Endothelial cell of umbilical vein (primary cell): ENCODE measurements around the gene C1RL. TPM values are rescaled to one million over a fixed set of nuclear protein-coding genes. Genes with fewer than 3 reads are reported as not detected.
A peak's percentile ranks its signal among the peaks of the same experiment; 100 is the strongest.

Source experiments
- BruUV-seq: library from RNA; stranded (reverse); fragments of 400-500 nt; replicated peaks from 2 replicates; lab custom pipeline; 2021; lab: Mats Ljungman, UMichigan
- CTCF ChIA-PET: fragments of 300-600, 350-600 bp; sonication (Branson Sonifier 250); formaldehyde crosslinking; loops from one replicate; lab custom pipeline; 2021; ENCODE audit warnings: antibody characterized with exemption, inconsistent platforms; lab: Charles Lee
- POLR2A ChIA-PET: fragments of 300-600, 350-600 bp; sonication (Branson Sonifier 250); formaldehyde crosslinking; loops from one replicate; lab custom pipeline; 2021; ENCODE audit warnings: antibody characterized with exemption, inconsistent platforms; lab: Charles Lee
- DNase-seq: peaks from one replicate; pipeline ENCODE4 v3.0.0-alpha.2; 2011; ENCODE audit warnings: low read depth, low spot score
- FAIRE-seq: peaks from 2 replicates; lab custom pipeline; 2011; peaks lifted over from hg19 to GRCh38; lab: Jason Lieb, UNC
- H2AFZ ChIP-seq: 2 replicates; pipeline ENCODE4 v1.6.0; 2012; ENCODE audit warnings: low read depth, low read length, control low read depth, inconsistent platforms
- H3K27ac ChIP-seq: 2 replicates; pipeline ENCODE4 v1.5.1; 2011; ENCODE audit warnings: low read depth, mild to moderate bottlenecking, control low read depth, low read length, moderate library complexity; ENCODE audit not compliant: insufficient read depth
- H3K27me3 ChIP-seq, 2 experiments: 2 replicates each; pipeline versions ENCODE4 v1.6.0 to v1.6.1; 2011; ENCODE audit warnings: low read length in 2 of 2, mixed read lengths in 1 of 2; ENCODE audit not compliant: control insufficient read depth in 2 of 2, insufficient read depth in 2 of 2
- H3K36me3 ChIP-seq, 2 experiments: 2 replicates in 1 of 2; 3 replicates in 1 of 2; pipeline ENCODE4 v1.5.1; 2011; ENCODE audit warnings: low read length in 2 of 2, mild to moderate bottlenecking in 1 of 2, moderate library complexity in 1 of 2; ENCODE audit not compliant: control insufficient read depth in 2 of 2, insufficient read depth in 2 of 2; ENCODE audit errors: extremely low read depth in 1 of 2
- H3K4me1 ChIP-seq: 3 replicates; pipeline ENCODE4 v1.5.1; 2011; ENCODE audit warnings: mild to moderate bottlenecking, low read length; ENCODE audit not compliant: control insufficient read depth, insufficient read depth; ENCODE audit errors: extremely low read depth
- H3K4me2 ChIP-seq: 2 replicates; pipeline ENCODE4 v1.6.1; 2011; ENCODE audit warnings: low read length, control low read depth, mixed read lengths; ENCODE audit not compliant: insufficient read depth
- H3K4me3 ChIP-seq, 3 experiments: fragments of 200-600 bp in 1 of 3; sonication (generic), shearing (Covaris generic) in 1 of 3; replicated peaks in 1 of 3; 2 replicates each; pipeline ENCODE4 v1.5.1; 2011 to 2016; ENCODE audit warnings: control low read depth in 3 of 3, low read length in 3 of 3, mild to moderate bottlenecking in 2 of 3, inconsistent platforms in 1 of 3, low read depth in 1 of 3, moderate library complexity in 1 of 3; ENCODE audit not compliant: insufficient read depth in 1 of 3
- H3K79me2 ChIP-seq: 2 replicates; pipeline ENCODE4 v1.6.0; 2012; ENCODE audit warnings: low read length, inconsistent platforms; ENCODE audit not compliant: control insufficient read depth, insufficient read depth
- H3K9ac ChIP-seq: replicated peaks from 2 replicates; pipeline ENCODE3; 2011; ENCODE audit warnings: low read length, control low read depth; ENCODE audit not compliant: insufficient read depth; ENCODE audit errors: extremely low read depth
- H3K9me1 ChIP-seq: replicated peaks from 3 replicates; pipeline ENCODE4 v1.6.0; 2011; ENCODE audit warnings: mild to moderate bottlenecking, low read length; ENCODE audit not compliant: control insufficient read depth, insufficient read depth; ENCODE audit errors: extremely low read depth
- H3K9me3 ChIP-seq: replicated peaks from 2 replicates; pipeline ENCODE4 v1.5.1; 2012; ENCODE audit warnings: low read length, inconsistent platforms; ENCODE audit not compliant: control insufficient read depth, insufficient read depth
- H4K20me1 ChIP-seq: replicated peaks from 2 replicates; pipeline ENCODE3; 2011; ENCODE audit warnings: mild to moderate bottlenecking, low read length; ENCODE audit not compliant: control insufficient read depth, insufficient read depth; ENCODE audit errors: extremely low read depth
- EZH2 ChIP-seq: IDR thresholded peaks from 2 replicates; pipeline ENCODE4 v1.6.1; 2012; ENCODE audit warnings: borderline replicate concordance, low read depth, mild to moderate bottlenecking, moderate library complexity, low read length, inconsistent platforms; ENCODE audit not compliant: severe bottlenecking
- FOS ChIP-seq: IDR thresholded peaks from 2 replicates; pipeline ENCODE4 v1.6.1; 2011; ENCODE audit warnings: mild to moderate bottlenecking, low read length, moderate library complexity, borderline replicate concordance; ENCODE audit not compliant: insufficient read depth
- GATA2 ChIP-seq: IDR thresholded peaks from 2 replicates; pipeline ENCODE4 v1.7.0; 2011; ENCODE audit warnings: low read depth, mild to moderate bottlenecking, moderate library complexity, mixed read lengths, low read length; ENCODE audit not compliant: insufficient read length, insufficient read depth
- JUN ChIP-seq: IDR thresholded peaks from 2 replicates; pipeline ENCODE4 v1.6.1; 2011; ENCODE audit warnings: borderline replicate concordance, low read depth; ENCODE audit not compliant: insufficient read length, insufficient read depth
- MYC ChIP-seq: IDR thresholded peaks from one replicate; pipeline ENCODE4 v1.6.1; 2011; ENCODE audit warnings: mild to moderate bottlenecking, low read depth, low read length
- POLR2A ChIP-seq: IDR thresholded peaks from 2 replicates; pipeline ENCODE4 v1.6.1; 2012; ENCODE audit warnings: low read depth, mild to moderate bottlenecking, control low read depth, low read length
- POLR2AphosphoS5 ChIP-seq: IDR thresholded peaks from 2 replicates; pipeline ENCODE4 v1.6.1; 2012; ENCODE audit warnings: low read depth, mild to moderate bottlenecking, control low read depth, low read length, moderate library complexity; ENCODE audit not compliant: insufficient read depth
- dilution Hi-C: fragments of 300-500 bp; cut with MboI; formaldehyde crosslinking; loops from one replicate; pipeline ENCODE4 v1.15.0; 2019; ENCODE audit warnings: low sequenced_read_pairs; ENCODE audit not compliant: extremely low pct_ligation_motif_present
- intact Hi-C: fragments of 100-400 bp; cut with micrococcal nuclease; formaldehyde crosslinking; loops from one replicate; pipeline ENCODE4 v1.10.0; 2022
- polyA plus RNA-seq, 4 experiments: library from polyadenylated mRNA; depleted of rRNA in 3 of 4; stranded (reverse) in 3 of 4; unstranded in 1 of 4; fragments of >200 nt; gene quantifications; 2 replicates each; pipeline versions ENCODE4 v1.2.1 to v1.2.3, GENCODE V29; 2011 to 2012; ENCODE audit warnings: missing spikeins in 1 of 4
- total RNA-seq: library from RNA; stranded (reverse); gene quantifications from 2 replicates; pipeline ENCODE4 v1.2.3, GENCODE V29; 2021
- TF ChIP-seq, protein P1 (sequence below), 2 donors: IDR thresholded peaks; 1 replicate in 1 of 2; 2 replicates in 1 of 2; pipeline ENCODE4 v1.5.1; 2011; ENCODE audit warnings: low read length in 2 of 2, mild to moderate bottlenecking in 2 of 2, moderate library complexity in 2 of 2, control low read depth in 1 of 2, inconsistent platforms in 1 of 2, low read depth in 1 of 2; ENCODE audit not compliant: insufficient read depth in 1 of 2; ENCODE audit errors: extremely low read depth in 1 of 2
- TF ChIP-seq, protein P2 (sequence below): IDR thresholded peaks from 2 replicates; pipeline ENCODE4 v1.6.1; 2011; ENCODE audit not compliant: insufficient read depth, insufficient read length

The C1RL gene
- total and polyA plus RNA-seq, 2 donors (not counting 3 experiments of a cell fraction or from before 2014, with no cell fraction given) = 20.9 to 25.0 TPM

DNA sequence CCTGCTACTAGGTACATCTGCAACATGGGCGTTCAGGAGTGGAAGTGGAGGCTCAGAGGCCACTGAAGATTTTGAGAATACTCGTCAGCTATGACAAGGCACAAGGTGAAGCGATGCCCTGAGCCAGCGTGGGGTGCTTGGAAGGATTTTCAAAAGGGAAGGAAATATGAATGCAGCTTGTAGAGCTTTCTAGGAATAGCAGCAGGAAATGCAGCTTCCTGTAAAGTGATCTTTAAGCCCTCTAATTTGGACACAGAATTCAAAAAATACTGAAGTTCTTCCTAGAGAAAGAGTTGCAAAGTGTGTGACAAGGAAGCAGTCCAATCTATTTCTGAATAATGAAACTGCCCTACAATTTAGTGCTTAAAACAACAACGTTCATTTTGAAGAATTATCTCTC is 61.7 kb downstream of the C1RL start:
- H3K4me1 ChIP-seq = peaks cover 6% of the 10 kb centered on the region

More for the DNA sequence above, 61.7 kb downstream of the C1RL start:
- Histone ChIP-seq H3K9me1 (no peaks in the 10 kb centered on the region), H3K4me2 (no peak overlapping the region), H4K20me1 (no peaks in the 10 kb centered on the region), H3K9ac (no peak overlapping the region), H3K4me3 (no peak overlapping the region), H3K79me2 (no peaks in the 10 kb centered on the region), H3K36me3 (no peaks in the 10 kb centered on the region), H2AFZ (no peak overlapping the region), H3K27ac (no peak overlapping the region), H3K27me3 (peaks cover 0 to under 1% of the 10 kb centered on the region in 2 experiments), H3K9me3 (no peaks in the 10 kb centered on the region)
- ChIA-PET POLR2A (no interaction called here), CTCF (interaction anchor here (0.7 kb wide), 1 partner anchor 14 kb away, joined by 3 read pairs; no protein-coding TSS in a partner anchor)
- DNase-seq (peak; percentile 12), FAIRE-seq (peak; percentile 63)
- intact Hi-C loops (no loop called here), dilution Hi-C loops (no loop called here)
- no TSS peak for BruUV-seq
- TF ChIP-seq MYC (no peak), JUN (no peak), EZH2 (no peak), FOS (no peak), POLR2A (no peak), POLR2AphosphoS5 (no peak), GATA2 (no peak)
- TF ChIP-seq, protein P1, sequence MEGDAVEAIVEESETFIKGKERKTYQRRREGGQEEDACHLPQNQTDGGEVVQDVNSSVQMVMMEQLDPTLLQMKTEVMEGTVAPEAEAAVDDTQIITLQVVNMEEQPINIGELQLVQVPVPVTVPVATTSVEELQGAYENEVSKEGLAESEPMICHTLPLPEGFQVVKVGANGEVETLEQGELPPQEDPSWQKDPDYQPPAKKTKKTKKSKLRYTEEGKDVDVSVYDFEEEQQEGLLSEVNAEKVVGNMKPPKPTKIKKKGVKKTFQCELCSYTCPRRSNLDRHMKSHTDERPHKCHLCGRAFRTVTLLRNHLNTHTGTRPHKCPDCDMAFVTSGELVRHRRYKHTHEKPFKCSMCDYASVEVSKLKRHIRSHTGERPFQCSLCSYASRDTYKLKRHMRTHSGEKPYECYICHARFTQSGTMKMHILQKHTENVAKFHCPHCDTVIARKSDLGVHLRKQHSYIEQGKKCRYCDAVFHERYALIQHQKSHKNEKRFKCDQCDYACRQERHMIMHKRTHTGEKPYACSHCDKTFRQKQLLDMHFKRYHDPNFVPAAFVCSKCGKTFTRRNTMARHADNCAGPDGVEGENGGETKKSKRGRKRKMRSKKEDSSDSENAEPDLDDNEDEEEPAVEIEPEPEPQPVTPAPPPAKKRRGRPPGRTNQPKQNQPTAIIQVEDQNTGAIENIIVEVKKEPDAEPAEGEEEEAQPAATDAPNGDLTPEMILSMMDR (IDR thresholded peaks at IDR 0.05; ENCODE audit: extremely low read depth in 1 of 2, insufficient read depth in 1 of 2, low read depth in 1 of 2, low read length in 2 of 2) = no peak
- TF ChIP-seq, protein P2, sequence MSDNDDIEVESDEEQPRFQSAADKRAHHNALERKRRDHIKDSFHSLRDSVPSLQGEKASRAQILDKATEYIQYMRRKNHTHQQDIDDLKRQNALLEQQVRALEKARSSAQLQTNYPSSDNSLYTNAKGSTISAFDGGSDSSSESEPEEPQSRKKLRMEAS = no peak
